OCI-LY1 (cell line): ENCODE data around the gene ARFIP1.

Experiments used
- EZH2 ChIP-seq: fragments of 200-600 bp; sonication (generic), shearing (Covaris generic); IDR thresholded peaks from 2 replicates; pipeline ENCODE4 v1.8.0; 2017; ENCODE audit warnings: borderline replicate concordance, mixed run types, mild to moderate bottlenecking, antibody characterized with exemption, low read length, moderate library complexity, mixed read lengths
- TF ChIP-seq, protein P1 (sequence below): fragments of 200-600 bp; sonication (generic), shearing (Covaris generic); IDR thresholded peaks from 2 replicates; pipeline ENCODE4 v1.5.1; 2017; ENCODE audit warnings: mild to moderate bottlenecking, antibody characterized with exemption, low read length, moderate library complexity, mixed read lengths

DNA sequence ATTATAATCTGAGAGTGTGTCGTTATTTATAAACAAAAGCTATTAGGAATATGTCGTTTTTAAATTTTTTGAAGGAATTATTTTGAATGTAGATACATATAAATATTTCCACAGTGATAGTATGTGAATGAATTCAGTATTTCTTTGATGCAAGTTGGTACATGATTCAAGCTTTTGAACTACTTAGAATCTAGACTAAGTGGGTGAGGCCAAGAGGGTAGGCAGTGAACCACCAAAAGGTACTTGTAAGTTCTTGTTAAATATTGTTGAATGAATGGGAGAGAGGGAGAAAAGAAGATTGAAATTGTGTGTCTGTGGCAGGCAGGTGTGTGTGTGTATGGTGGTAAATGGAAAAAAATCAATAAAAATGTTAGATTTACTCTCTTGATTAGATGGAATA lies 69.6 kb downstream of the ARFIP1 start:
- TF ChIP-seq, protein P1, sequence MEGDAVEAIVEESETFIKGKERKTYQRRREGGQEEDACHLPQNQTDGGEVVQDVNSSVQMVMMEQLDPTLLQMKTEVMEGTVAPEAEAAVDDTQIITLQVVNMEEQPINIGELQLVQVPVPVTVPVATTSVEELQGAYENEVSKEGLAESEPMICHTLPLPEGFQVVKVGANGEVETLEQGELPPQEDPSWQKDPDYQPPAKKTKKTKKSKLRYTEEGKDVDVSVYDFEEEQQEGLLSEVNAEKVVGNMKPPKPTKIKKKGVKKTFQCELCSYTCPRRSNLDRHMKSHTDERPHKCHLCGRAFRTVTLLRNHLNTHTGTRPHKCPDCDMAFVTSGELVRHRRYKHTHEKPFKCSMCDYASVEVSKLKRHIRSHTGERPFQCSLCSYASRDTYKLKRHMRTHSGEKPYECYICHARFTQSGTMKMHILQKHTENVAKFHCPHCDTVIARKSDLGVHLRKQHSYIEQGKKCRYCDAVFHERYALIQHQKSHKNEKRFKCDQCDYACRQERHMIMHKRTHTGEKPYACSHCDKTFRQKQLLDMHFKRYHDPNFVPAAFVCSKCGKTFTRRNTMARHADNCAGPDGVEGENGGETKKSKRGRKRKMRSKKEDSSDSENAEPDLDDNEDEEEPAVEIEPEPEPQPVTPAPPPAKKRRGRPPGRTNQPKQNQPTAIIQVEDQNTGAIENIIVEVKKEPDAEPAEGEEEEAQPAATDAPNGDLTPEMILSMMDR = no peak
- TF ChIP-seq EZH2 = no peak
